ENCODE data around the gene RGS3. TPM values are rescaled to one million over a fixed set of nuclear protein-coding genes. Genes with fewer than 3 reads are reported as not detected.

The RGS3 gene
- total and polyA plus RNA-seq, 10 of the 15 experiments (the other 5 are each of a cell fraction or from before 2014, with no cell fraction given), result 2.9 to 138 (median 28.8) TPM

DNA sequence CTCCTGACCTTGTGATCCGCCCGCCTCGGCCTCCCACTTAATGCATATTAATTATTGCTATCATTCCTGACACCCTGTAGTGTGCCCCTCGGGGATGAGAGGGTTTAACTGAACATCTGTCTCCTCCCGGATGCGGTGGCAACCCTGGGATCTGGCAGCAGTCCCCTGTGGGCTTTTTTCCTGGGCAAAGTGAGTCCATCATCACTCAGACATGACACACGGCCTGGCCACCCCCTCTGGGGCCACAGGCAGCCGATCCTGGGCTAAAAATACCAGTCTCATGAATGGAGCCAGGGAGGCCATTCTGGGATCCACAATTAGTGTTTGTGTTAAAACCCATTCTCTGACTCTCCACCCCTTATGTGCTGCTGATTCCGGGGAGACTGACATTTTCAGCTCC lies 161.2 kb downstream of the RGS3 start:
- H3K4me3 ChIP-seq, result no peak overlapping the region
- DNase-seq (ENCODE audit: low read depth, low spot score) (no peak), FAIRE-seq (no peak), ATAC-seq (no peak)
- CTCF ChIA-PET, result interaction anchor here (1.3 to 1.6 kb wide), 2 partner anchors 33 to 179 kb away, joined by 3 to 5 read pairs; no protein-coding TSS in a partner anchor
- in situ Hi-C loops (cut with MboI), result no loop called here
- RAD21 ChIA-PET (ENCODE audit: unreplicated experiment), result no interaction called here
- no peaks in the 10 kb centered on the region for H3K9me3 ChIP-seq (replicated peaks; ENCODE audit: control insufficient read depth, insufficient read depth, low read length)
- H3K4me1 ChIP-seq (ENCODE audit: control insufficient read depth, insufficient read depth, low read length), result peaks cover 5% of the 10 kb centered on the region
- TF ChIP-seq CHD2 (IDR thresholded peaks at IDR 0.05; ENCODE audit: borderline replicate concordance, low read depth, low read length) (no peak), ZNF24 (IDR thresholded peaks at IDR 0.05) (no peak), RELA (IDR thresholded peaks at IDR 0.05; ENCODE audit: borderline replicate concordance, partially characterized antibody) (no peak)
- H3K36me3 ChIP-seq (ENCODE audit: control insufficient read depth in 2 of 2, insufficient read depth in 2 of 2, low read length in 1 of 2), result no peaks in the 10 kb centered on the region
- no peaks in the 10 kb centered on the region for H3K27me3 ChIP-seq (replicated peaks in 1 of 2; ENCODE audit: control insufficient read depth in 2 of 2, insufficient read depth in 2 of 2, low read length in 1 of 2)
- no TSS peak for BruUV-seq (replicated peaks)
- SMC1A ChIA-PET (ENCODE audit: uncharacterized antibody, unreplicated experiment), result no interaction called here
- no peaks in the 10 kb centered on the region for H3K79me2 ChIP-seq (ENCODE audit: control insufficient read depth, insufficient read depth, low read length)
- 31% methylated on average over 9 of the region's 9 CpGs for WGBS (ENCODE audit: insufficient coverage, insufficient replicate concordance, low lambda C conversion rate, missing lambda C conversion rate)
- H3K27ac ChIP-seq (ENCODE audit: control insufficient read depth, insufficient read depth), result no peak overlapping the region
- no peaks in the 10 kb centered on the region for H4K20me1 ChIP-seq (ENCODE audit: control insufficient read depth, insufficient read depth)
- H3K4me2 ChIP-seq (ENCODE audit: control insufficient read depth, insufficient read depth), result no peak overlapping the region
- no peak overlapping the region for H2AFZ ChIP-seq (ENCODE audit: control insufficient read depth, low read depth, low read length)
- no peak overlapping the region for H3K9ac ChIP-seq (ENCODE audit: control insufficient read depth, insufficient read depth, low read length)
- POLR2A ChIA-PET, result no interaction called here
- intact Hi-C loops (cut with micrococcal nuclease; ENCODE audit: unreplicated experiment), result no loop called here

DNA sequence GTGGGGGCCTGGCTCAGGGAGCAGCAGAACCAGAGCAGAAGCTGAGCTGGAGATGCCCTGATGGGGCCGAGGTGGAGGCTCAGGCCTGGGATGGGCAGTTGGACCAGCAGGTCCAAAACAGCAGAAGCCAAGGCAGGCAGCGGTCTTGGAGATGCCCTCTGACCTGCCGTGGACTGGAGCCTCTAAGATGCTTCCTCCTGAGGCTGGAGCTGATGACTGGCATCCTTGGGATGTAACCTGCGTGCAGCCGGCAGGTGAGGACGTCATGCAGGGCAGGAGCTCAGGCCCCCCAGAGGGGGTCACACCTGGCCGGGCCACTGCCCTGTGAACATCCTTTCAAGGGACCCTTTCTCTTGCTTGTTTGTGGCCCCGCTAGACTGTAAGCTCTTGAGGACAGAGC lies 162.0 kb downstream of the RGS3 start:
- in situ Hi-C loops (cut with MboI), result no loop called here
- DNase-seq (ENCODE audit: low read depth, low spot score), result no peak
- Histone ChIP-seq H3K9ac (ENCODE audit: control insufficient read depth, insufficient read depth, low read length) (no peak overlapping the region), H2AFZ (ENCODE audit: control insufficient read depth, low read depth, low read length) (no peak overlapping the region), H3K4me1 (ENCODE audit: control insufficient read depth, insufficient read depth, low read length) (peaks cover 5% of the 10 kb centered on the region), H3K9me3 (replicated peaks; ENCODE audit: control insufficient read depth, insufficient read depth, low read length) (no peaks in the 10 kb centered on the region), H3K27me3 (replicated peaks in 1 of 2; ENCODE audit: control insufficient read depth in 2 of 2, insufficient read depth in 2 of 2, low read length in 1 of 2) (no peaks in the 10 kb centered on the region), H3K4me2 (ENCODE audit: control insufficient read depth, insufficient read depth) (no peak overlapping the region), H4K20me1 (ENCODE audit: control insufficient read depth, insufficient read depth) (no peaks in the 10 kb centered on the region), H3K36me3 (ENCODE audit: control insufficient read depth in 2 of 2, insufficient read depth in 2 of 2, low read length in 1 of 2) (no peaks in the 10 kb centered on the region), H3K4me3 (no peak overlapping the region), H3K79me2 (ENCODE audit: control insufficient read depth, insufficient read depth, low read length) (no peaks in the 10 kb centered on the region), H3K27ac (ENCODE audit: control insufficient read depth, insufficient read depth) (no peak overlapping the region)
- FAIRE-seq, result no peak
- no TSS peak for BruUV-seq (replicated peaks)
- TF ChIP-seq POLR2A (IDR thresholded peaks at IDR 0.05; ENCODE audit: low read depth, low read length) (no peak), REST (IDR thresholded peaks at IDR 0.05; ENCODE audit: low read depth, low read length) (no peak)
- TF ChIP-seq, protein P1, sequence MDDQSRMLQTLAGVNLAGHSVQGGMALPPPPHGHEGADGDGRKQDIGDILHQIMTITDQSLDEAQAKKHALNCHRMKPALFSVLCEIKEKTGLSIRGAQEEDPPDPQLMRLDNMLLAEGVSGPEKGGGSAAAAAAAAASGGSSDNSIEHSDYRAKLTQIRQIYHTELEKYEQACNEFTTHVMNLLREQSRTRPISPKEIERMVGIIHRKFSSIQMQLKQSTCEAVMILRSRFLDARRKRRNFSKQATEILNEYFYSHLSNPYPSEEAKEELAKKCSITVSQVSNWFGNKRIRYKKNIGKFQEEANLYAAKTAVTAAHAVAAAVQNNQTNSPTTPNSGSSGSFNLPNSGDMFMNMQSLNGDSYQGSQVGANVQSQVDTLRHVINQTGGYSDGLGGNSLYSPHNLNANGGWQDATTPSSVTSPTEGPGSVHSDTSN (IDR thresholded peaks at IDR 0.05; ENCODE audit: insufficient replicate concordance, low read depth, low read length), result no peak
- 33% methylated on average over 8 of the region's 8 CpGs for WGBS (ENCODE audit: insufficient coverage, insufficient replicate concordance, low lambda C conversion rate, missing lambda C conversion rate)
- intact Hi-C loops (cut with micrococcal nuclease; ENCODE audit: unreplicated experiment), result no loop called here
- no peak for ATAC-seq
- SMC1A ChIA-PET (ENCODE audit: uncharacterized antibody, unreplicated experiment), result interaction anchor here (1.0 kb wide), 1 partner anchor 10 kb away, joined by 3 read pairs; no protein-coding TSS in a partner anchor
- CTCF ChIA-PET, result interaction anchor here (1.1 to 1.6 kb wide), 3 partner anchors 29 to 180 kb away, joined by 3 to 5 read pairs (median 3); no protein-coding TSS in a partner anchor
- RAD21 ChIA-PET (ENCODE audit: unreplicated experiment), result interaction anchor here (1.1 kb wide), 1 partner anchor 30 kb away, joined by 3 read pairs; no protein-coding TSS in a partner anchor
- POLR2A ChIA-PET, result no interaction called here

Measured in GM12878 (cell line).